HTERT RPE-1 (cell line): ENCODE measurements around the gene TEX28.
"Not testable (repeated sequence)": the region's sequence is repeated elsewhere in the genome, so short reads cannot be mapped to it uniquely, and the experiment has no call there.

Experiments
- in situ Hi-C: fragments of 300-500 bp; cut with MboI; formaldehyde crosslinking; loops from 4 replicates; pipeline ENCODE4 v1.14.3; 2020; ENCODE audit warnings: low sequenced_read_pairs

The TEX28 gene

GRCh38 chrX:154312116-154312515 is 17.2 kb upstream of the TEX28 start:
- in situ Hi-C loops: no loop called here

- in situ Hi-C loops: no loop called here
Observed at GRCh38 chrX:154310616-154311536, 16.0 kb upstream of the TEX28 start.

GRCh38 chrX:154309041-154309775 is 14.3 kb upstream of the TEX28 start:
- in situ Hi-C loops: no loop called here

- in situ Hi-C loops: no loop called here
Observed at GRCh38 chrX:154308108-154308946, 13.4 kb upstream of the TEX28 start.

- in situ Hi-C loops: no loop called here
Observed at GRCh38 chrX:154307202-154307601, 12.3 kb upstream of the TEX28 start.

GRCh38 chrX:154305541-154306205 is 10.7 kb upstream of the TEX28 start:
- in situ Hi-C loops: no loop called here

DNA sequence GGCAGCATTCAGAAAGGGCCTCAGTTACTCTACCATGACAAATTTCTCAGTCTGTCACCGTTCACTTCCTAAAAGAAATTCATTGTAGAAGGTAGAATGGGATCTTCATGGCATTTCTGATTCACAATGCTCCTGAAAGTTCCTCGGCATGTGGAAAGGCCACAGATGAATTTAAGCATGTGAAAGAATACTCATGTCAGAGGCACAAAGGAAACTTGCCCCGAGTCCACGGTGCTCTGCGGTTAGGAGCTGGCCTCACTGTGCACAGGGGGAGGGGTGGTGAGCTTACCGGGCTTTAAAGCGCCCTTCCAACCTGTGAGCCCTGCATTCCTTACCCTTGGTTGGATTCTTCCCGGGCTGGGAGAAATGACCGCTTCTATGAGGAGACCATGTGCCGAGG is 9.9 kb upstream of the TEX28 start:
- in situ Hi-C loops: no loop called here

DNA sequence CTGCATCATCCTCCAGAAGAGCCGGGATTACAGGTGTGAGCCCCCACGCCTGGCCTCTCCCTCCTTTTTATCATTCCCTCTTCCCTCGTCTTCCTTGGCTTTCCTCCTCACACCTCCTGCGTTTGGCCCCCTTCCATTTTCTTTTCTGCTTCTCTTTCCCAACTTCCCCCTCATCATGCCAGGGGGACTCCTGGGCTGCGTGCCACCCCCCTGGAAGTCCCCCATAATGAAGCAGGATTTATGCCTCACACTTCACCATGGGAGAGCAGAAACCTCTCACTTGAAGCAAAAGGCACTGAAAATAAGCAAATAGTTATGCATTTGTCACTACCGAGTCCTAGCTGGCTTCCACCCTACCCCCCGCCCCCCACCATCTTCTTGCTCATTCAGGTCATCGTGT is 8.6 kb upstream of the TEX28 start:
- in situ Hi-C loops: no loop called here

DNA sequence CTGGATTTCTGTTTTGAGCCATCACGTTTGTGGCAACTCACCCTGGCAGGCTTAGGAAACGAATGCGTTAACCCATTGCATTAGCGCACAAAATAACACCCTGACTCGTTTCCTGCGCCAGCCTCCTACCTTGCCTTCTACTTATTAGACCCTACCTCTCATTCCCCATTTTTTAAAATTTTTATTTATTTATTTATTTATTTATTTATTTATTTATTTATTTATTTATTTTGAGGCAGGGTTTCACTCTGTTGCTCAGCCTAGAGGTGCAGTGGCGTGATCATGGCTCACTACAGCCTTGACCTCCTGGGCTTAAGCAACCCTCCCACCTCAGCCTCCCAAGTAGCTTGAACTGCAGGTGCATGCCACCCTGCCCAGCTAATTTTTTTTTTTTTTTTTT is 8.1 kb upstream of the TEX28 start:
- in situ Hi-C loops: not testable (repeated sequence)

GRCh38 chrX:154300816-154301215 is 5.9 kb upstream of the TEX28 start:
- in situ Hi-C loops: no loop called here

DNA sequence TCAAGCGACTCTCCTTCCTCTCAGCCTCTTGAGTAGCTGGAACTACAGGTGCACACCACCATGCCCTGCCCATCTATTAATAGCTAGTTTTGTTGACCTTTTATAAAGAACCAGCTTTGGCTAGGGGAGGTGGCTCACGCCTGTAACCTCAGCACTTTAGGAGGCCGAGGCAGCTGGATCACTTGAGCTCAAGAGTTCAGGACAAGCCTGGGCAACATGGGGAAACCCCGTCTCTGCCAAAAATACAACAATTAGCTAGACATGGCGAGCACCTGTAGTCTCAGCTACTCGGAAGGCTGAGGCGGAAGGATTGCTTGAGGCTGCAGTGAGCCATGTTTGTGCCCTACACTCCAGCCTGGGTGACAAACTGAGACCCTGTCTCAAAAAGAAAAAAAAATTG is 3.4 kb upstream of the TEX28 start:
- in situ Hi-C loops: no loop called here

DNA sequence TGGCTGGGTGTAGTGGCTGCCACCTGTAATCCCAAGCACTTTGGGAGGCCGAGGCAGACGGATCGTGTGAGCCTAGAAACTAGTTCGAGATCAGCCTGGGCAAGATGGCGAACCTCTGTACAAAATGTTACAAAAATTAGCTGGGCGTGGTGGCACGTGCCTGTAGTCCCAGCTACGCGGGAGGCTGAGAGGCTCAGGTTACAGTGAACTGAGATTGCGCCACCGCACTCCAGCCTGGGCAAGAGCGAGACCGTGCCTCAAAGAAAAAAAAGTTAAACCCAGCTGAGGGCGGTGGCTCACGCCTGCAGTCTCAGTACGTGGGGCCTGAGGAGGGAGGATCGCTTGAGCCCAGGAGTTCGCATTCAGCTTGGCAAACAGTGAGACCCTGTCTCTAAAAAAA is 1.8 kb upstream of the TEX28 start:
- in situ Hi-C loops: no loop called here

DNA sequence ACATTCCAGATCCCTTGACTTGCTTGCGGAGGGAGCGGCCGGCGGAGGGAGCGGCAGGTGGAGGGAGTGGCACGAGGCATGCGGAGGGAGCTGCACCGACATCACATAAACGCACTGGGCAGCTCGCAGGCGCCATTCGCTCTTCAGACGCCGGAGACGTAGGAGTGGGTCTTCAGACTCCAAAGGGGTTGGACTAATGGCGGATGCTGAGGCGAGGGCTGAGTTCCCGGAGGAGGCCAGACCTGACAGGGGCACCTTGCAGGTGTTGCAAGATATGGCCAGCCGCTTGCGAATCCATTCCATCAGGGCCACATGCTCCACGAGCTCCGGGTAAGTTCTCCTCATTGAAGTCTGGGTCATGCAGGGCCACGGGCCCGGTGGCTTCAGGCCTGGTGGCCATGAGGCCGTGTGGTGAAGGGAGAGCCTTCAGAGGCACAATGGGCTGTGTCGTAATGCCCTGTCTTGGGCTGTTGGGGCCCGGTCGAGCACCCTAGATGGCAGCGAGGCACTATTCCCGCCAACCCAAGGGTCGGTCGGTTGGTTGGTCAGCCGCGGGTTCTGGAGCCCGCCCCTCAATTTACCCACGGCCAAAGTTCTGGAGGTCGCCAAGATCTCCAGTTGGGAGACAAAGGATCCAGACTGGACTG is 863 bp upstream of the TEX28 start, which contains the start of gene TKTL1:
TKTL1 (plus strand) TSS at position 132 of the 647 bp plus-strand sequence; CDS start at position 197, 65 bp downstream.
- in situ Hi-C loops: no loop called here

DNA sequence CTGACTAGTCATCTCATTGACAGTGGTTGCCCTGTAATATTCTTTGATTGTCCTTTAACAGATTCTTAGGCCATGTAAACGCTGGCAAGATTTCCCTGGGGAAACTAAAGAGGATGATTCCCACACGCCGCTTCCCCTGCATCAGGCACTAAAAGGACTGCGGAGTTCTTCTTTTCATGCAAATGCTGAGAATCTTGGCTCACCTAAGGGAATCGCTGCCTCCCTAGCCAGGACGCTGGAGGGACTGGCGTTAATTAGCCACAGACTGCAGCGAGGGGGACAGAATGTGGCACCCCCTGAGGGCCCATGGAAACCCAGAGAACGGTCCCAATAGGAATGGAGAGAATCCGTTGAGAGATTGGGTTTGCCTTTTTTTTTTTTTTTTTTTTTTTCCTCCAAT is 8.5 kb downstream of the TEX28 start:
- in situ Hi-C loops: not testable (repeated sequence)

DNA sequence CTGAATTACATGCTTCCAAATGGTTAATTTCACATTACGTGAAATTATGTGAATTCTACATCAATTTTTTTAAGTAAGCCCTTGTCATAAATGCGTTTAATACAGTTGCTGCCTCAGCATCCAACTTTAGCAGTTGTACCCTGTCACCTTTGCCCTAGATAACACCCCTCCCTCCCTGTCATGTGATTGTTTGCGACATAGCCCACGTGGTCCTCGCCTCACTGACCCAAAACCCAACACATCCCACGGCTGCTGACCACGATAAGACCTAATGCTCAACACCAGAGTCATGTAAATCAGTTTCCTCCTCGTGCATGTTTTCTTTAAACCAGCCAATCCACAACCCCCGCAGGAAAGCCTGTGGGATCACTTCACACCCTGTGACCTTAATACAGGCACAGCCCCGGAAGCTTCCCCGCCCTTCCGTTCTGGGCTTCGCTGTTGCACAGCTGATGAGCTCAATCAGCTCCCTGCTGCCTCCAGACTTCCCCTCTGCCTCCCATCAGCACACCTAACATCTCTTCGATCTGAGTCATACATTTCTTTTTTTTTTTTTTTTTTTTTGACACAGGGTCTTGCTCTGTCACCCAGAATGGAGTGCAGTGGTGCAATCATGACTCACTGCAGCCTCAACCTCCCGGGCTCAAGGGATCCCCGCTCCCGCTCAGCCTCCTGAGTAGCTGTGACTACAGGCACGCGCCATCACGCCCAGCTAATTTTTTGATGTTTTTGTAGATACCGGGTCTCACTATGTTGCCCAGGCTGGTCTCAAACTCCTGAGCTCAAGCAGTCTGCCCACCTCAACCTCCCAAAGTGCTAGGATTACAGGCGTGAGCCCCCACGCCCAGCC is 10.2 kb downstream of the TEX28 start:
- in situ Hi-C loops: not testable (repeated sequence)

- in situ Hi-C loops: not testable (repeated sequence)
Observed at GRCh38 chrX:154269245-154269644, 25.7 kb downstream of the TEX28 start.

- in situ Hi-C loops: not testable (repeated sequence)
Observed at GRCh38 chrX:154263072-154263471, 31.9 kb downstream of the TEX28 start.

DNA sequence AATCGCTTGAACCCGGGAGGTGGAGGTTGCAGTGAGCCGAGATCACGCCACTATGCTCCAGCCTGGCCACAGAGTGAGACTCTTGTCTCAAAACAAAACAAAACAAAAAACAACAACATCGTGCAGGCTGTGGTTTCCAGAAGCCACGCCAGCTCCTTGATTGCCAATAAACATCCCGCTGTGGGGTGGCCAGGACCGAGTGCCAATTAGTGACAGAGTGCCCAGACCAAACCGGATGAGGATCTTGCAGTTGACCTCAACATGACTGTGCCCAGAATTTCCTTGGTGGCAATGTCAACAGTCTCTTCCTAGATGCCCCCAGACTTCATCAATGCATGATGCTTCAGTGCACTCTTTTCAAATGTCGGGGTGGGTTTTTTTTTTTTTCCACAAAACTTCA is 36.2 kb downstream of the TEX28 start:
- in situ Hi-C loops: not testable (repeated sequence)

DNA sequence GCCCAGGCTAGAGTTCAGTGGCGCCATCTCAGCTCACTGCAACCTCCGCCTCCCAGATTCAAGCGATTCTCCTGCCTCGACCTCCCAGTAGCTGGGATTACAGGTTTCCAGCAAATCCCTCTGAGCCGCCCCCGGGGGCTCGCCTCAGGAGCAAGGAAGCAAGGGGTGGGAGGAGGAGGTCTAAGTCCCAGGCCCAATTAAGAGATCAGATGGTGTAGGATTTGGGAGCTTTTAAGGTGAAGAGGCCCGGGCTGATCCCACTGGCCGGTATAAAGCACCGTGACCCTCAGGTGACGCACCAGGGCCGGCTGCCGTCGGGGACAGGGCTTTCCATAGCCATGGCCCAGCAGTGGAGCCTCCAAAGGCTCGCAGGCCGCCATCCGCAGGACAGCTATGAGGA is 37.6 kb downstream of the TEX28 start, which contains the start of gene OPN1MW3:
OPN1MW3 (plus strand) TSS at position 301 of the 400 bp plus-strand sequence; CDS start at position 339, 38 bp downstream.
- in situ Hi-C loops: not testable (repeated sequence)
